Measurements from ENCODE around the gene CSTPP1. TPM values are rescaled to one million over a fixed set of nuclear protein-coding genes. Genes with fewer than 3 reads are reported as not detected.

The CSTPP1 gene
- total RNA-seq, 1 donor from 2014 or later: 66.1 TPM

- Mint-ChIP-seq H3K9me3 (ENCODE audit: low read depth) (no peaks in the 10 kb centered on the region), H3K27ac (peak overlapping the region; percentile 45), H3K4me3 (ENCODE audit: low read depth) (no peak overlapping the region), H3K36me3 (ENCODE audit: insufficient read depth) (peaks cover 2% of the 10 kb centered on the region), H3K4me1 (ENCODE audit: low read depth) (peaks cover 14% of the 10 kb centered on the region), H3K27me3 (no peaks in the 10 kb centered on the region)
- TF ChIP-seq CTCF (IDR thresholded peaks at IDR 0.05; ENCODE audit: unreplicated experiment): no peak
- no peak for DNase-seq (ENCODE audit: low spot score, unreplicated experiment)
Measured at GRCh38 chr11:47004595-47005033, 68.1 kb downstream of the CSTPP1 start.

- peaks cover 12% of the 10 kb centered on the region for H3K4me1 Mint-ChIP-seq (ENCODE audit: low read depth)
- H3K4me3 Mint-ChIP-seq (ENCODE audit: low read depth): no peak overlapping the region
- H3K27me3 Mint-ChIP-seq: no peaks in the 10 kb centered on the region
- H3K9me3 Mint-ChIP-seq (ENCODE audit: low read depth): no peaks in the 10 kb centered on the region
- peaks cover 2% of the 10 kb centered on the region for H3K36me3 Mint-ChIP-seq (ENCODE audit: insufficient read depth)
- no peak for TF ChIP-seq CTCF (IDR thresholded peaks at IDR 0.05; ENCODE audit: unreplicated experiment)
- no peak overlapping the region for H3K27ac Mint-ChIP-seq
- no peak for DNase-seq (ENCODE audit: low spot score, unreplicated experiment)
Measured at GRCh38 chr11:47005441-47005840, 68.9 kb downstream of the CSTPP1 start.

- Mint-ChIP-seq H3K27me3 (no peaks in the 10 kb centered on the region), H3K4me1 (ENCODE audit: low read depth) (peaks cover 11% of the 10 kb centered on the region), H3K36me3 (ENCODE audit: insufficient read depth) (peaks cover 2% of the 10 kb centered on the region), H3K4me3 (ENCODE audit: low read depth) (no peak overlapping the region), H3K9me3 (ENCODE audit: low read depth) (no peaks in the 10 kb centered on the region), H3K27ac (no peak overlapping the region)
- no peak for DNase-seq (ENCODE audit: low spot score, unreplicated experiment)
- TF ChIP-seq CTCF (IDR thresholded peaks at IDR 0.05; ENCODE audit: unreplicated experiment): no peak
Measured at GRCh38 chr11:47007579-47007978, 71.0 kb downstream of the CSTPP1 start.

GRCh38 chr11:47010179-47010578 is 73.6 kb downstream of the CSTPP1 start:
- H3K4me3 Mint-ChIP-seq (ENCODE audit: low read depth): no peak overlapping the region

GRCh38 chr11:47014097-47014496 is 77.5 kb downstream of the CSTPP1 start:
- DNase-seq (ENCODE audit: low spot score, unreplicated experiment): no peak
- Mint-ChIP-seq H3K27me3 (no peaks in the 10 kb centered on the region), H3K4me3 (ENCODE audit: low read depth) (no peak overlapping the region), H3K36me3 (ENCODE audit: insufficient read depth) (peaks cover 5% of the 10 kb centered on the region), H3K9me3 (ENCODE audit: low read depth) (no peaks in the 10 kb centered on the region), H3K27ac (no peak overlapping the region), H3K4me1 (ENCODE audit: low read depth) (peaks cover 2% of the 10 kb centered on the region)
- no peak for TF ChIP-seq CTCF (IDR thresholded peaks at IDR 0.05; ENCODE audit: unreplicated experiment)

More at GRCh38 chr11:47010179-47010578, 73.6 kb downstream of the CSTPP1 start:
- H3K9me3 Mint-ChIP-seq (ENCODE audit: low read depth): no peaks in the 10 kb centered on the region
- no peak for TF ChIP-seq CTCF (IDR thresholded peaks at IDR 0.05; ENCODE audit: unreplicated experiment)
- H3K36me3 Mint-ChIP-seq (ENCODE audit: insufficient read depth): peaks cover 6% of the 10 kb centered on the region
- no peak overlapping the region for H3K27ac Mint-ChIP-seq
- no peak for DNase-seq (ENCODE audit: low spot score, unreplicated experiment)
- H3K27me3 Mint-ChIP-seq: no peaks in the 10 kb centered on the region
- H3K4me1 Mint-ChIP-seq (ENCODE audit: low read depth): peaks cover 5% of the 10 kb centered on the region

Data from progenitor cell of endocrine pancreas (in vitro differentiated cells).